Caco-2 (cell line): ENCODE results near the gene SORBS1. TPM values are rescaled to one million over a fixed set of nuclear protein-coding genes. Genes with fewer than 3 reads are reported as not detected.

Source experiments
- BruUV-seq: library from RNA; stranded (reverse); fragments of 400-500 nt; replicated peaks from 2 replicates; lab custom pipeline; 2021; lab: Mats Ljungman, UMichigan
- CTCF ChIA-PET: fragments of 300-600 bp; sonication (Branson Sonifier 250); formaldehyde crosslinking; loops from one replicate; lab custom pipeline; 2022; ENCODE audit warnings: antibody characterized with exemption; lab: Charles Lee
- POLR2A ChIA-PET: fragments of 300-600 bp; sonication (Branson Sonifier 250); formaldehyde crosslinking; loops from one replicate; lab custom pipeline; 2022; ENCODE audit warnings: antibody characterized with exemption; lab: Charles Lee
- DNase-seq, 2 experiments: peaks; one replicate each; pipeline versions ENCODE4 v3.0.0 to v3.0.0-alpha.2; 2020 to 2022
- H3K27me3 ChIP-seq: replicated peaks from 2 replicates; pipeline ENCODE4 v1.6.0; 2011; ENCODE audit warnings: low read length; ENCODE audit not compliant: control insufficient read depth, insufficient read depth
- H3K36me3 ChIP-seq: 2 replicates; pipeline ENCODE4 v1.5.1; 2011; ENCODE audit warnings: low read length; ENCODE audit not compliant: control insufficient read depth, insufficient read depth
- H3K4me1 ChIP-seq: fragments of 250-450 bp; sonication (Bioruptor Pico); 2 replicates; pipeline ENCODE4 v1.5.1; 2020; ENCODE audit warnings: mild to moderate bottlenecking
- H3K4me3 ChIP-seq: 2 replicates; pipeline ENCODE4 v1.5.1; 2011; ENCODE audit warnings: low read depth, mild to moderate bottlenecking, control low read depth, low read length
- H3K9me3 ChIP-seq: fragments of 250-450 bp; sonication (Bioruptor Pico); 2 replicates; pipeline ENCODE4 v1.5.1; 2020; ENCODE audit warnings: mild to moderate bottlenecking, moderate library complexity
- H3K27ac Mint-ChIP-seq: one replicate; pipeline ENCODE4 v1.8.0; 2022; ENCODE audit warnings: mixed read lengths; ENCODE audit not compliant: unreplicated experiment
- H3K27me3 Mint-ChIP-seq: one replicate; pipeline ENCODE4 v1.8.0; 2022; ENCODE audit warnings: mixed read lengths; ENCODE audit not compliant: insufficient read depth, unreplicated experiment
- H3K36me3 Mint-ChIP-seq: one replicate; pipeline ENCODE4 v1.8.0; 2022; ENCODE audit warnings: mild to moderate bottlenecking, mixed read lengths; ENCODE audit not compliant: insufficient read depth, unreplicated experiment
- H3K4me1 Mint-ChIP-seq: one replicate; pipeline ENCODE4 v1.8.0; 2022; ENCODE audit warnings: low read depth, mixed read lengths; ENCODE audit not compliant: unreplicated experiment
- H3K4me3 Mint-ChIP-seq: one replicate; pipeline ENCODE4 v1.8.0; 2022; ENCODE audit warnings: mild to moderate bottlenecking, moderate library complexity, mixed read lengths; ENCODE audit not compliant: unreplicated experiment
- H3K9me3 Mint-ChIP-seq: one replicate; pipeline ENCODE4 v1.8.0; 2022; ENCODE audit warnings: mixed read lengths; ENCODE audit not compliant: unreplicated experiment
- CTCF ChIP-seq, 2 experiments: fragments of 200-600 bp in 1 of 2; IDR thresholded peaks; 1 replicate in 1 of 2; 2 replicates in 1 of 2; pipeline versions ENCODE4 v1.5.1 to v1.8.0; 2011 to 2022; ENCODE audit warnings: antibody characterized with exemption in 1 of 2, control low read depth in 1 of 2, inconsistent platforms in 1 of 2, low read depth in 1 of 2, low read length in 1 of 2, mild to moderate bottlenecking in 1 of 2, moderate library complexity in 1 of 2; ENCODE audit not compliant: insufficient read depth in 1 of 2, severe bottlenecking in 1 of 2, unreplicated experiment in 1 of 2
- intact Hi-C: fragments of 100-400 bp; cut with micrococcal nuclease; formaldehyde crosslinking; loops from one replicate; pipeline ENCODE4 v1.10.0; 2022; ENCODE audit not compliant: unreplicated experiment
- total RNA-seq: library from RNA; stranded (reverse); gene quantifications from 2 replicates; pipeline ENCODE4 v1.2.3, GENCODE V29; 2022

The SORBS1 gene
- total RNA-seq, 1 experiment from 2014 or later: 39.3 TPM

GRCh38 chr10:95571390-95571789 is 10.2 kb upstream of the SORBS1 start:
- no TSS peak for BruUV-seq
- no peak for DNase-seq
- CTCF ChIA-PET: no interaction called here
- intact Hi-C loops: no loop called here
- H3K9me3 Mint-ChIP-seq: no peaks in the 10 kb centered on the region
- POLR2A ChIA-PET: no interaction called here
- H3K4me3 Mint-ChIP-seq: no peak overlapping the region
- H3K27ac Mint-ChIP-seq: no peak overlapping the region
- no peak overlapping the region for H3K4me3 ChIP-seq
- H3K36me3 ChIP-seq: no peaks in the 10 kb centered on the region
- no peaks in the 10 kb centered on the region for H3K36me3 Mint-ChIP-seq
- H3K27me3 ChIP-seq: no peaks in the 10 kb centered on the region
- no peaks in the 10 kb centered on the region for H3K27me3 Mint-ChIP-seq
- 0 out of 2 replicates have a peak, but pooled peaks cover 2% of the 10 kb centered on the region for H3K4me1 ChIP-seq
- no peak for TF ChIP-seq CTCF (IDR thresholded peaks at IDR 0.05; ENCODE audit: insufficient read depth in 1 of 2, low read depth in 1 of 2, low read length in 1 of 2, severe bottlenecking in 1 of 2, unreplicated experiment in 1 of 2)
- H3K9me3 ChIP-seq: no peaks in the 10 kb centered on the region
- peaks cover 1% of the 10 kb centered on the region for H3K4me1 Mint-ChIP-seq

- ChIA-PET POLR2A (no interaction called here), CTCF (no interaction called here)
- intact Hi-C loops: no loop called here
- Mint-ChIP-seq H3K36me3 (no peaks in the 10 kb centered on the region), H3K4me1 (peaks cover 15% of the 10 kb centered on the region), H3K4me3 (no peak overlapping the region), H3K27me3 (no peaks in the 10 kb centered on the region), H3K9me3 (no peaks in the 10 kb centered on the region), H3K27ac (no peak overlapping the region)
- no peaks in the 10 kb centered on the region for H3K27me3 ChIP-seq
- H3K9me3 ChIP-seq: no peaks in the 10 kb centered on the region
- H3K4me1 ChIP-seq: peaks cover 19% of the 10 kb centered on the region
- no peak for TF ChIP-seq CTCF (IDR thresholded peaks at IDR 0.05; ENCODE audit: insufficient read depth in 1 of 2, low read depth in 1 of 2, low read length in 1 of 2, severe bottlenecking in 1 of 2, unreplicated experiment in 1 of 2)
- no peaks in the 10 kb centered on the region for H3K36me3 ChIP-seq
- BruUV-seq: no TSS peak
- no peak for DNase-seq
- no peak overlapping the region for H3K4me3 ChIP-seq
Measured at GRCh38 chr10:95569368-95569767, 8.2 kb upstream of the SORBS1 start.

- intact Hi-C loops: no loop called here
- H3K4me3 ChIP-seq: no peak overlapping the region
- POLR2A ChIA-PET: no interaction called here
- H3K4me1 ChIP-seq: peaks cover 22% of the 10 kb centered on the region
- CTCF ChIA-PET: interaction anchor here (0.7 kb wide), 1 partner anchor 287 kb away, joined by 3 read pairs; no protein-coding TSS in a partner anchor
- TF ChIP-seq CTCF (IDR thresholded peaks at IDR 0.05; ENCODE audit: insufficient read depth in 1 of 2, low read depth in 1 of 2, low read length in 1 of 2, severe bottlenecking in 1 of 2, unreplicated experiment in 1 of 2): no peak
- H3K9me3 Mint-ChIP-seq: no peaks in the 10 kb centered on the region
- no peaks in the 10 kb centered on the region for H3K36me3 ChIP-seq
- BruUV-seq: no TSS peak
- no peak for DNase-seq
- H3K27ac Mint-ChIP-seq: no peak overlapping the region
- H3K27me3 Mint-ChIP-seq: no peaks in the 10 kb centered on the region
- H3K27me3 ChIP-seq: no peaks in the 10 kb centered on the region
- H3K4me3 Mint-ChIP-seq: no peak overlapping the region
- no peaks in the 10 kb centered on the region for H3K36me3 Mint-ChIP-seq
- peaks cover 15% of the 10 kb centered on the region for H3K4me1 Mint-ChIP-seq
- H3K9me3 ChIP-seq: no peaks in the 10 kb centered on the region
Measured at GRCh38 chr10:95567903-95568630, 6.9 kb upstream of the SORBS1 start.
